ENCODE measurements around the gene STK33.
A peak's percentile ranks its signal among the peaks of the same experiment; 100 is the strongest.

STK33 gene

DNA sequence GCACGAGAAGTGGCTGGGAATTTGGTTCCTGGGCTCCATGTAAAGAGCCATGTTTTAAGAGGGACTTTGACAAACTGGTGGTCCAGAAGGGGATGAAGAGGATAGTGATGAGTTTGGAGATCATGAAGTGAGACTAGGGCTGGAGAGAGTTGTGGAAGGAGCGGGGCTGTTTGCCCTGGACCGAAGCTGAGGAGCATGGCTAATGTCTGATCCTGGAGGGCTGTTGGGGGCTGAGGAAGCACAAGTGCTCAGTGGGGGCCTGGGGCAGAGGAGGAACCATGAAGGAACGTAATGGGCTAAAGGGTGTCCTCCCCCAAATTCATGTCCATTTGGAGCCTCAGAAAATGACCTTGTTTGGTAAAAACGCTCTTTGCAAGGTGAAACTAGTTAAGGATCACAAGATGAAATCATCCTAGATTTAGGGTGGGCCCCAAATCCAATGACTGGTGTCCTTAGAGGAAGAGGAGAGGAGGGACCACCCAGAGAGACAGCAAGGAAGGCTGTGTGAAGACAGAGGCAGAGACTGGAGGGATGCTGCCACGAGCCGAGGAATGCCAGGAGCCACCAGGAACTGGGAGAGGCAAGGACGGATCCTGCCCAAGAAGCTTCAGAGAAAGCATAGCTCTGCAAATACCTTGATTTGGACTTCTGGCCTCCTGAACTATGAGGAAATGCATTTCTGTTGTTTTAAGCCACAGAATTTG is 223.1 kb downstream of the STK33 start:
- DNase-seq, result no peak

DNA sequence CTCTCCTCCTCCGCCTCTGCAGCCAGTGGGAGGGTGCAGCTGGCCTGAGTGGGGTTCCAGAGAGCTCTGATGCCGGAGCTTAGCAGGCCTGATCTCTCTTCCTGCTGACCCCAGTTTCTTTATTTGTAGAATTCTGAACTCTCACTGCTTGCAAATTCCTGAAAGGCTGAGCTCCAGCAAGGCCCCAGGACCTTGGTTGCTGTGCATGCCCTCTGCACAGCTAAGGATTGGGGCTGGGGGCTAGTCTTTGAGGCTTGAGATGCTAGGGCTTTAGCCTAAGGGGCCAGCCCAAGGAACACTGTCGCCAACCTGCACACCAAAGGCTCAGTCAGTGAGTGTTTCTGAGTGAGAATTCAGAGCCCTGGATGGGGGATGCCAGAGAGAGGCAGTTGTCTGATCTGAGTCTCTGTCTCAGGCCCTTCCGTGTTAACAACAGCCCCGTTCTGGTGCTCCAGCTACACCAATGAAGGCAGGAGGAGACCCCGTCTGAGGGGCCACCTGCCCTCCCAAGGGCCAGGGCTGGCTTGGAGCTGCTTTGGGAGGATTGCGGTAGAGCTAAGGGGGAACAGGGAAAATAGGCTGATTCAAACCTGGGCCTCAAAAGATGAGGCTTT is 224.3 kb downstream of the STK33 start:
- DNase-seq, result no peak

DNA sequence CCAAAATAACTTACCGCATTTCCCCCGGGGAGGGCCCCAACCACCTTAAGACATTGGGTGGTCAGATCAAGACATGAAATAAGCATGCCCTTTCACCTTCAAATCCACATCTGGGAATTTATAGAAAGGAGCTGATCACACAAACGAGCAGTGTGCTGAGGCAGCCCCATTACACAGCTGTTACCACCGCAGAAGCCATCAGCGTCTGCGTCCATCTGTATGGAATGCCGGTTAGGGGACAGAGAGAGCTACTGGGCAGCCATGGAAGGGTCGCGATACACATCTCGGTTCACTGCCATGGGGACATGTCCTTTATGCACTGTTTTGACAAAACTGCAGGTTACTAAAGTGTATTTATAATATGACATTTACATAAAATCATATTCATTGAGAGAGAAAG is 225.3 kb downstream of the STK33 start:
- DNase-seq, result no peak

DNA sequence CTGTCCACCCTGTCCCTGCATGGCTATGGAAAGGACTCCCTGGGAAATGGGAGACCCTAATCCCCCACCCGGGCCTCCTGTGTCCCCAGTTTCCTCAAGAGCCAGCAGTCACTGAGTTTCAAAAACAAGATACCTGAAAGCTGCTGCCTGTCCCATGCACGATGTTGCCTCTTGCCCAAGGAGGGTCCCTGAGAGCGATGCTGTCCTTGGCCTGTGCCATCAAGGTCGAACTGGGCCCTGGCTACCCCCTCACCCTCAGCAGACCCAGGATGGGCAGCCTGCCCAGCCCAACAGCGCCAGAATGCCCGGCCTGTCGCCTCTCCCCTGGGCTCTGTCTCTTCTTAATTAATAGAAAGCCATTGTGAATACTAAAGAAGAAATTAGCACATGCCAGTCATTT is 225.8 kb downstream of the STK33 start:
- DNase-seq, result no peak

DNA sequence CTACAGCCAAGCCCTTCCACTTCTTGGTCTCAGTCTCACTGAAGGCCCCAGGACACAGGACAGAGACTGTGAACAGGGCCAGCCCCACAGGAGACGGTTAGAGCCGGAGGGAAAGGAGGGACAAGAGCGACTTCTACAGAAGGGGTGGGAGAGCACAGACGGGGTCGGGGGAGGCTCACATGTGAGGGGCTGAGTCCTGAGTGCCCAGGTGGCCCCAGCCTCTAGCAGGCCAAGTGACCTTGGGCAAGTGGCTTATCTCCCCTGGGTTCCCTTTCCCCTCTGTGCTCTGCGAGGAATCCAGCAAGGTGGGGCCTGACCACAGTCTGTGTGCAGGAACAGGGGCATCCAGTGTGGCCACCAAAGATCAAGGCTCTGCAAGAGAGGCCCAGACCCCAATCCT is 227.7 kb downstream of the STK33 start:
- DNase-seq, result no peak

DNA sequence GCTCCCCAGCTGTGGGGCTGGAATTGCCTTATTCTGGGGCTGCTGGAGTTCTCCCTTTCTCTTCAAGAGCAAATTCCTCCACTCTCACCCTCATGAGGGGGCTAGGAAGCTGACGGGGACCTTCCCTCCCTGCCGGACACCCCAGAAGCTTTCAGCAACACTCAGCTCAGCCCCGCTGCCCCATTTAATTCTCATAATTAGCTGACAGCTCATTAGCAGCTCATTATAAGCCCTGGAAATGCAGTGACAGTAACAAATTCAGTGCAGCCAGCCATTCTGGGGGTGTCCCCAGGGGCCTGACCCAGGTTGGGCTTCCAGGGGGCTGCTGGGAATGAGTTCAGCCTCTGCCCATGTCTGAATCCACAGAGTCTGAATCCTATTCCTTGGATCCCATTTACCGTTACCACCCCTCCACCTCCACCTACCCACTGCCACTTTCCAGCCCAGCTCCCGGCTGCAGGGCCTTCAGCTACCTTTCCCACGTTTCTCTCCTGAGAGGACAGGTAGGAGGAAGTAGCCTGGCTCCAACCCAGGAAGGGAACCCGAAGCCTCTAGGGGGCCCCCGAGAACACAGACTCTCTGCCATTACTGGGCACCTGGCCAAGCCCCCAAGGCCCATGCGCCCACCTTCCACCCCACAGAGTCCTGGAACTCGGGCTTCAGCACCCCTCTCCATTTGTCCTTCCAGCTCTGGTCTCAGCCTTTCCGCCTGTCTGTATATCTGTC is 228.6 kb downstream of the STK33 start:
- no peak for DNase-seq

DNA sequence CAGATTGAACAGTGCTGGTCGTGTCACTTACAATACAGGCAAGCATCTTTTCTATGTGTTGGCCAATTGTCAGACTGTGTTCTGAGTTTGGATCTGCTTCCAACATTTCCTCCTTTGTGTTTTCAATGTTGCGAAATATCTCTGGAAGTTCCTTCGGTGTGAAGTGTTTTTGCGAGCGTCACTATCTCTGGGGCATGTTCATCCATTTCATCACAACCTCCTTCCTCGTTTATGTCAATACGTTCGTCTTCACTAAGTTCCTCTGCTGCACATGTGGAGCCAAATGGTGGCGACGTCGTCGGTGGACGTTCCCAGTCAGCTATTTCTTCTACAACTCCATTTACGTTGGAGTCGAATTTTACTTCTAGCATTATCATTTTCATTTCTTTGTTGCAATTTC is 230.1 kb downstream of the STK33 start:
- peak; percentile 69 to 77 for DNase-seq

DNA sequence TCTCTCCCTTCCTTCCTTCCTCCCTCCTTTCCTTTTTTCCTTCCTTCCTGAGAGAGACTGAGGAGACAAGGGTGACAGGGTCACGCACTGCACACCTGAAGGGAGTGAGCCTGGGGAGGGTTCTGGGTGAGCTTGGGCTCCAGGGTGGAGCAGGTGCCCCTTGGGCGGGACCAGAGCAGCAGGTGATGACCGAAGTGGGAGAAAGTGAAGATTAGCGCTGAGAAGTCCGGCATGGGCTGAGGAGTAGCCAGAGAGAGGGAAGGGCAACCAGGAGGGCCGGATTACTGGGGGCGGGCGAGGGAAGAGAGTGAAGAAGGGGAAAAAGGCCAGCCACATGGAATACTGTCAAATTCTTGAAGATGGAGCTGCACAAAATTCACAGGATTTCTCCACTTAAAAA is 231.1 kb downstream of the STK33 start:
- DNase-seq, result no peak

DNA sequence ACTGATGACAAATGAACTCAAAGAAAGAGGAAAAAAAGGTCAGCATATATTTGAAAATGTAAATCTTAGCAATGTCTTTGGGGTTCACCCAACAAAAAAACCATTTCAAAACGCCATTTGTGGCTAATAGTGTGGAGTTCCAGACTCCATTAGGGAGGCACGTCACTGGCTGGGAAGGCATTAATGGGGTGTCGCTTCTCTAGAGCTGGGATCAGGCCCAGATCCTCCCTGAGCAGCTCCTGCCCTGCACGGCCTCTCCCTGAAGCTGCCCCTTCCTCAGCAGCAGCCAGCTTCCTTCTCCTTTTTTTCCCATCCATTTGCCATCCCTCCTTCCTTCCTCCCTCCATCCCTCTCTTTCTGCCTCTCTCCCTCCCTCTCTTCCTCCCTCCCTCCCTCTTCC is 231.5 kb downstream of the STK33 start:
- no peak for DNase-seq

DNA sequence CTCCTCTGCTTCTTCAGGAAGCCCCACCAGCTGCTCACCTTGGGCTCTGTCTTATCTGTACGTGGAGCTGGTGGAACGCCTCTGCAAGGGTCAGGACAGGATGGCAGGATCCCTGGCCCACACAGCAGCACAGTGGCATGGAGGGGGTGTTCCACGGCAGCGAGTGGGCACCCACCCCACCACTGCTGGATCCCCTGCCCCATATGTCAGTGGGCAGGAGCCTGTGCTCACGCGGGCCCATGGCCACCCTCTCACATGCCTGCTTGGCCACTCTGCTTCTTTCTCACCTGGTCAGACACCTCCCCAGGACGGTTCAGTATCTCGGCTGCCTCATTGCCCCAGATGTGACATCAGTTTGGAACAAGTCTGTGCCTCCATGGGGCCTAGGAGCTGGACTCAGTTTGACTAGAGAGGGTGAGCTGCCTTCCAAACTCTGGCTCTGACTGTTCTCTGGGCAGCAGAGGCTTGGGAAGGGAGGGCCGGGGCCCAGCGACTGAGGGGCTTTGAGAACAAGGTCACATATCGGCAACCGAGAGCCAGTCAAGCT is 232.3 kb downstream of the STK33 start:
- no peak for DNase-seq

DNA sequence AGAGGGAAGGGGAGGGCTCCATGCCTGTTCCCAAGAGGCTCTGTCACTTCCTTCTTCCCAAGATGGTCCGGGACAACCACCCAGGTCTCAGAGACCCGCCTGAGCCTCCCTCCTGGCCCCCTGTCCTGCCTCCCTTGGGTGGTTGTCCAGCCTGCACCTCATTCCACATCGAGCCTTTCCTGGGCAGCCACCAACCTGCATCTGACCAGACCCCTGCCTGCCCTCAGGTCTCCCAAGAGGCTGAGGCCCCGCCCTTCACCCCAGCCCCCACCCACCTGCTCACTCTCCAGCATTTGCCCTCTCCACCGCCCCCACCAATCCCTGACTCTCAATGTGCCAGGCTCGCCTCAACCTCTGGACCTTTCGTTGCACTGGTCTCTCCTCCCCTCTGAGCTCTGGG is 232.8 kb downstream of the STK33 start:
- no peak for DNase-seq

DNA sequence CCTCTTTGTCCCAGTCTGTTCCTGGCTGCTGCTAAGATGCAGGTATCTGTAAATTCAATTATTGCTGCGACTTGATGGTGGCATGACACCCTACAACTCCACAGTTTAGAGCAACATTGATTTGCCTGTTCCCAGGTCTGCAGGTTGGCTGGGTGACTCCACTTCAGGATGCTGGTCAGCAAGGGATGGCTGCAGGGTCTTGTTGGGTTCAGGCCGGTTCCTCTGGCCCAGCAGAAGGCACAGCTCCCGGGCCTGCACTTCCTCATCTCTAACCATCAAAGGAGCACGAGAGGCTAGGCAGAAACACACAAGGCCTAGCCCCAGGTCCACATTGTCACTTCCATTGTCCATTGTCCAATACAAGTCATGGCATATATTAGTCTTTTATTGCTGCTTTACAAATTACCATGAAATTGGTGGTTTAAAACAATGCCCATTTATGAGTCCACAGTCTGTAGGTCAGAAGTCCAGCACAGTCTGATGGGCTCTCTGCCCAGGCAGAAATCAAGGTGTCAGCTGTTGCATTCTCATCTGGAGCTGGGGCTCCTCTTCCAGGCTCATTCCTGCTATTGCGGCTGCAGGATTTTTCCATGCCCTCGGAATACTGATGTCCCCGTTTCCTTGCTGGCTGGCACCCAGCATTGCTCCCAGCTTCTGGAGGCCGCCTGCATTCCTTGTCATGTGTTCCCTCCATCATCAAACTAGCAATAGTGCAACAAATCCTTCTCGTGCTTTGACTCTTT is 233.8 kb downstream of the STK33 start:
- DNase-seq, result no peak

DNA sequence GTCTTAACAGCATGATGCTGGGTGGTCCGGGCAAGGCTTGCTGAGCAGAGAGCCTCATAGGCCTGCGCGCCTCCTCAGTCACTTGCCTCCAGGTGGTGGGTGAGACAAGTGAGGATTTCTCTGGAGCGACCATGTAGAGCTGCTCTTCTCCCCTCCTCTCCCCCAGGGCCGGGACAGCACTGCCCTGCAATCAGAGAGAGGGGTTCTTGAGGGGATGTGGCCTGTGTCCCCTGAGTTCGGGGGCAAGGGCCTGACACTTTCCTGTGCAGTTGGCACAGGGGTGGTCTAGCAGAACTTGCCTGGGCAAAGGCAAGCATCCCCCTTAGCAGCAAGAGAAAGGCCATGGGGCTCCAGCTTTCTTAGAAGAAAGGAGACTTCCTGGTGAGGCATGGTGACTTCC is 234.5 kb downstream of the STK33 start:
- no peak for DNase-seq

DNA sequence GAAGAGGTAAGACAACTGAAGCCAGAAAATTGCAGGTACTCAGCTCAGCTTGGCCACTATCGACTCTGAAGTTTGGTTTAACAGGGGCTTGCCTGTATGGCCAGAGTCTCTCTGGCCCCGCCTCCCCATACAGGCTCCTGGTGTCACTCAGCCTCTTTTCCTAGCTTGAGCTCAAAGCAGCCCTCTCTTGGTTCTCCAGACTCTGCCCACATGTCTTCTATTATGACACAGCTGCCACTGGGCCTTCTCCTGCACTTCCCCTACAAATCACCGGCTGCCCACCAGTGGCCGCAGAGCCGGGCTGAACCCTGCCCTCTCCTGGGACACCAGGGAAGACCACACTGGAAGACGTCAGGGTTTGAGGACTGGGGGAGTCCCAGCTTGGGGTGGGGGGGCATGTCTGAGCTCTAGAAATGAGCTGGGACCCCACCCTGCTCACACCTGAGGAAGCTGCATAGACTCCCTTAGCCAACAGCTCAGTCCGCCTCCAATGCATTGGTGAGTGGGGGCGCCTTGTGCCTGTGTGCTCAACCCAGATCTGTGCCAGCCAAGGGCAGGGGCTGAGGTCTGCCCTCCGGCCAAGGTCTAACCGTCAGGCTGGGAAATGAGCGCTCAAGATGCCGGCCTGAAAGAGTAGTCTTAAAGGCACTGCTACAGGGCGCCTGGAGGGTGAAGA is 236.0 kb downstream of the STK33 start:
- peak in 1 of 2 donors; percentile 42 for DNase-seq

DNA sequence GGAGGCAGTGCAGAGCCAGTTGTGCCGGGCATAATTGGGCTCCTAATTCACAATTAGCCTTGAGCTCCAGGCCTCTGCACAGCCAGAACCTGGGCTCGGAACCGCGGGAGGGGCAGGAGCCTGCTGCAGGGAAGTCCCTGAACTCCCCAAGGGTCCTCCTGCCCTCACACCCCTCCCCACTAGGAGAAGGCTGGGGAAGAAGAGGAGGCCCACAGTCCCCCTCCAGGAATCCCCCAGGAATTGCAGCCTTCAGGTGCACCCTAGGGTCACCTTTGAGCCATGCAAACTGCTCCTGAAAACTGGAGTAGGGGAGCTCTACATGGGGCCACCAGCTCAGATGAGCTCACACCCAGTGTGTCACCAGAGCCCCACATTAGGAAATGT is 236.5 kb downstream of the STK33 start:
- DNase-seq, result no peak

DNA sequence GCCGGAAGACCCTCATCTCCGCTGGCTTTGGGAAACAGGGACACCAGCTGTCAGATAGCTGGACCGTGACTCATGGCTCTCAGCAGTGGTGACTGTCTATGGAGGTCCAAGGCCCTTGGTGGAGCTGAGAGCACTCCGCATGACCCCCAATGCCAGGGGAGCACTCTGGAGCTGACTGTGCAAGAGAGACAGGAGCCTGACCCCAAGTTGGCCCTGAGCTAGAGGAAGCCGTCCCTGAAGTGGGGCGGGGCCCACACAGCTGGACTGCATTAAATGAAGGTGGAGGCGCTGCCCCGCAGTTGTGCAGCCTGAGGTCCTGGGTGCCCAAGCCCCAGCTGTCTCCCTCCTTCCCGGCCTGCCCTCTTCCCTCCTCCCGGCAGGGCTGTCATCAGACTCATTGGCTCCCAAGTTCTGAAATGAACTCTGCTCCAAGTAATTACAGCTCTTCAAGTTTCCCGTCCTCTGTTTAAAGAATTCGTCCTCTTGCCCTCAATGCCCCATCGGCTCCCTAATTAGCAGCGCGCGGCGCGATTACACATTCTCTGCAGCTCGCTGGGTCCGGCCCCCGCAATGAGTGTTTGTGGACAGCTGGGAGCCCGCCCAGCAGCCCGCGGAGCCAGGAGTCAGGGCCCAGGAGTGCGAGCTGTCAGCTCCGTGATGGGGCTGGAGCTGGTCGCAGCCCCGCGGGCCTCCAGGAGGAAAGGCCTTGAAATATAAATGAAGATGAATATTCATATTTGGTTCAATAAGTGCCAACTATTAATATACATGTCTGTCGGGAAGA is 237.1 kb downstream of the STK33 start:
- no peak for DNase-seq

DNA sequence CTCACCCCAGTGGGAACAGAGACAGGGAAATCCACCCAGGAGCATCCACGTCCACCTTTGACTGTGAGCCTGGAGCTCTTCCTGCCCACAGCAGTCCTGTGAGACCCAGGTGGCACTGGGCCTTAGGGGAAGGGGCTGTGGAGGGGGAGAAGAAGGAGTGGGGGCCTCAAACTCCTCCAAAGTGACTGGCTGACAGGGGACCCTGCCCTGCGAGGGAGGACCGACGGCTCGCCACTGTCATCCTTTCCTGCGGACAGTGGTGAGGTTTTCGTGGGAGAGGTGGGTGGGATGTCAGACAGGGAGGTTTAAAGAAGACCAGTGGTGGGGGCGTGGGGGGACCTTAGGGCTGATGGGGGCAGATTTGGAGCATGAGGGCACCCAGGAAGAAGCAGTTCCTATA is 237.8 kb downstream of the STK33 start:
- DNase-seq, result no peak

DNA sequence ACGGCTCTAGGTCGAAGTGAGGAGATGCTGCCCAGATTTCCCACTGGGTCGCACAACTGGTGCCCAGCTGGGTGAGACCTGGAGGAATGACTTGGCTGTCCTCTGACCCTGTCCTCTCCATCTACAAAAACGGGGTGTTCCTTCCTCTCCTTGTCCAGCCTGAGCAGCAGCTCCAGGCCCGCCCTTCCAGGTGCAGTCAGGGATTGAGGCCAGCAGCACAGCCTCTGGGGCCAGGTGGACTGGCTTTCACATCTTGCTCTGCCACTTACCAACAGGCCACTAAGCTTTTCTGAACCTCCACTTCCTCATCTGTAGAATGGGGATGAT is 238.6 kb downstream of the STK33 start:
- DNase-seq, result no peak

DNA sequence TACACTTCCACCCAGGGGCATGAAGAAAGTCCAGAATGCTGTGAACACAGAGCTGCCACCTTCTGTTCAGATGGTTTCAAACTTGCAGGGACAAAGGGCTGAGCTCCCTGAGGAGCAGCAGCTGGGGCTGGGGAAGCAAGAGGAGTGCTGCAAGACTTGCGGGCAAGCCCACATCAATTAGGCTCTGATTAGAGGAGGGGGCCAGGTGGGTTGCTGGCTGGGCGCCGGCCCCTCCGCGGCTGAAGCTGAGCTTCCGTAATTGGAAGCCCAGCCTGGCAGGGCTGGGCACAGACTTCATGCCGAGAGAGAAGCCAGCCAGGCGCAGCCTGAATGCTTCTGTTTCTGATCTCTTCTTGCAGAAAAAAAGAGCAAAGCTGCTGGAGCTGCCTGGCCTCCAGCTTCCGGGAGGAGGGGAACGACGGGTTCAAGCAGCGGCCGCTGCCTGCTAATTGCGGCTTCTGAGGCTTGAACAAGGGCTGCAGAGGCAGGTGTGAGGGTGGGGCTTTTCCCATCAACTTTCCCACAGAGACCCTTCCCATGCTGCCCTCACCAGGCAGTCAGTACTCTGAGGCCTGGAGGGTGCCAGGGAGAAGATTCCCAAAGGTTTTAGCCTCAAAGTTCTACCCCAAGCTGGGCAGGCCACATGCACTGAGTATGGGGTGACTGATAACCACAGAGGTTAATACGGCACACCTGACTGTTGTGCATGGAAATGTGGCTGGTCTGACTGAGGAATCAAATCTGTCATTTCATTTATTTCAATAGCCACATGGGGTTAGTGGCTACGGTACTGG is 239.2 kb downstream of the STK33 start:
- DNase-seq, result no peak

DNA sequence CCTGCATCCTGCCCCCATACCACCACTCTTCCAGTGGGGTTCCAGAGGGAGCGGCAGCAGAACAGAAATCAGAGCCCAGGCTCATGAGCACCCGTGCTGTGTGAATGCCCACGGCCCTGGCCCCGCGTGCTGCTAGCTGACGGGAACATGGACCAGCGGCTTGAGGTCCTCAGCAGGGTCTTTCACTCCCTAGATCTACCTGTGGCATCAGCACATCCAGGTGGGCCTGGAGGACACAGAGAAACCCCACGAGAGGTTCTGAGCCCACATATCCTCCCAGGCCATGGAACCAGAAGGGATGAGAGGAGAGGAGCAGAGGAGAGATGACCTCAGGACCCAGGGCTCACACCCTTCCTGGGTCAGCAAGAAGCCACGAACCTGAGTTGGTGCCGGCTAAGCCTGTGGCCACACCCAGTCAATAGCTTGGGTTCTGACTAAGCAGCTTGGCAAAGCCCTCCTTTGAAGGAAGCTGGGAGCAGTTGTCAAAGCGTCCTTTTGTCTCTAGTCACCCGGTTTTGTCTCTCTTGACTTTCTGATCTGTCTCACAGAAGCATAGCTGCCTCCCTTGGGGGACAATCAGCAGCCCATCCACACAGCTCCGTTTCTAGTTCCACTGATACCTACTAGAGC is 241.0 kb downstream of the STK33 start:
- no peak for DNase-seq

All from inflammatory macrophage treated with lipopolysaccharide for 1 hour (primary cell).